ENCODE results near the gene RNF31. TPM values are rescaled to one million over a fixed set of nuclear protein-coding genes. Genes with fewer than 3 reads are reported as not detected.

The RNF31 gene
- total and polyA plus RNA-seq, 2 of the 13 experiments (the other 11 are each of a cell fraction or from before 2014, with no cell fraction given): 48.2 to 86.8 TPM

DNA sequence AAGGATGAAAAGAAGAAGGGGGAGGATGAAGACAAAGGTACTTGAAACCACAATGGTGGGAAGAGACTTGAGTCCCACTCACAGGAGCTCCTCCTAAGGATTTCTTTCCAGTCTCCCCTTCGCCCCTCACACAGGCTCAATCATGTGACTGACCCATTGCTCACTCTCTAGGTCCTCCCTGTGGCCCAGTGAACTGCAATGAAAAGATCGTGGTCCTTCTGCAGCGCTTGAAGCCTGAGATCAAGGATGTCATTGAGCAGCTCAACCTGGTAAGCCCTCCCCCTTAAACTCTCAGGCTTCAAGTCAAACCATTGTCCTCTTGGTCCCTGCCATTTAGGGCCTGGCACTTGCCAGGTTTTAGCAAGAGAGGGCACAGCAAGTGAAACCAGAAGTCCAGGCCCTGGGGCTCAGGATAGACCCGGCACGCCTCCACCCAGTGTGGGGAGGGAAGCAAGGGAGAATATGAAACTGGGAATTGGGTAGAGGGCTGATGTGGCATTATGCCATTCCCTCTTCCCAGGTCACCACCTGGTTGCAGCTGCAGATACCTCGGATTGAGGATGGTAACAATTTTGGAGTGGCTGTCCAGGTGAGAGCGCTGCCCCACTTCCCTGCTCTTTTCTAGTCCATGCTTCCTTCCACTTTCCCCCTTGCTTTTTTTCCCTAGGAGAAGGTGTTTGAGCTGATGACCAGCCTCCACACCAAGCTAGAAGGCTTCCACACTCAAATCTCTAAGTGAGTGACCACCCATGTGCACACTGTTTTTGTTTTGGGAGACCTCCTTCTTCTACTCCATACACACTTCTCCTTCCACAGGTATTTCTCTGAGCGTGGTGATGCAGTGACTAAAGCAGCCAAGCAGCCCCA, 9.5 kb upstream of the RNF31 start (continued):
- TF ChIP-seq, protein P1, sequence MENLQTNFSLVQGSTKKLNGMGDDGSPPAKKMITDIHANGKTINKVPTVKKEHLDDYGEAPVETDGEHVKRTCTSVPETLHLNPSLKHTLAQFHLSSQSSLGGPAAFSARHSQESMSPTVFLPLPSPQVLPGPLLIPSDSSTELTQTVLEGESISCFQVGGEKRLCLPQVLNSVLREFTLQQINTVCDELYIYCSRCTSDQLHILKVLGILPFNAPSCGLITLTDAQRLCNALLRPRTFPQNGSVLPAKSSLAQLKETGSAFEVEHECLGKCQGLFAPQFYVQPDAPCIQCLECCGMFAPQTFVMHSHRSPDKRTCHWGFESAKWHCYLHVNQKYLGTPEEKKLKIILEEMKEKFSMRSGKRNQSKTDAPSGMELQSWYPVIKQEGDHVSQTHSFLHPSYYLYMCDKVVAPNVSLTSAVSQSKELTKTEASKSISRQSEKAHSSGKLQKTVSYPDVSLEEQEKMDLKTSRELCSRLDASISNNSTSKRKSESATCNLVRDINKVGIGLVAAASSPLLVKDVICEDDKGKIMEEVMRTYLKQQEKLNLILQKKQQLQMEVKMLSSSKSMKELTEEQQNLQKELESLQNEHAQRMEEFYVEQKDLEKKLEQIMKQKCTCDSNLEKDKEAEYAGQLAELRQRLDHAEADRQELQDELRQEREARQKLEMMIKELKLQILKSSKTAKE (CRISPR knock-in tag; IDR thresholded peaks at IDR 0.05; ENCODE audit: borderline replicate concordance): no peak
- no peak for TF ChIP-seq PHB2 (IDR thresholded peaks at IDR 0.05; ENCODE audit: partially characterized antibody)
- TF ChIP-seq MED1 (CRISPR knock-in tag; IDR thresholded peaks at IDR 0.05): 0 out of 2 replicates have a peak, but pooled peaks have one; percentile 7
- TF ChIP-seq ZNF335 (CRISPR knock-in tag; IDR thresholded peaks at IDR 0.05): no peak
- peak; percentile 31 for TF ChIP-seq POLR2G (IDR thresholded peaks at IDR 0.05; ENCODE audit: low read depth, low read length)
- TF ChIP-seq ZNF607 (CRISPR knock-in tag; IDR thresholded peaks at IDR 0.05; ENCODE audit: borderline replicate concordance): no peak
- 0 out of 2 replicates have a peak, but pooled peaks have one; percentile 20 for TF ChIP-seq ZNF451 (CRISPR knock-in tag; IDR thresholded peaks at IDR 0.05)
- TF ChIP-seq NCOR1 (IDR thresholded peaks at IDR 0.05; ENCODE audit: borderline replicate concordance, low read length): no peak
- no peak for TF ChIP-seq ZMYM3 (CRISPR knock-in tag; IDR thresholded peaks at IDR 0.05)
- TF ChIP-seq ZNF724P (CRISPR knock-in tag; IDR thresholded peaks at IDR 0.05; ENCODE audit: borderline replicate concordance): no peak
- TF ChIP-seq ZNF263 (CRISPR knock-in tag; IDR thresholded peaks at IDR 0.05): 0 out of 2 replicates have a peak, but pooled peaks have one; percentile 30
- TF ChIP-seq ZNF772 (CRISPR knock-in tag; IDR thresholded peaks at IDR 0.05): no peak
- no peak for TF ChIP-seq ZNF44 (CRISPR knock-in tag; IDR thresholded peaks at IDR 0.05)
- TF ChIP-seq, protein P2, sequence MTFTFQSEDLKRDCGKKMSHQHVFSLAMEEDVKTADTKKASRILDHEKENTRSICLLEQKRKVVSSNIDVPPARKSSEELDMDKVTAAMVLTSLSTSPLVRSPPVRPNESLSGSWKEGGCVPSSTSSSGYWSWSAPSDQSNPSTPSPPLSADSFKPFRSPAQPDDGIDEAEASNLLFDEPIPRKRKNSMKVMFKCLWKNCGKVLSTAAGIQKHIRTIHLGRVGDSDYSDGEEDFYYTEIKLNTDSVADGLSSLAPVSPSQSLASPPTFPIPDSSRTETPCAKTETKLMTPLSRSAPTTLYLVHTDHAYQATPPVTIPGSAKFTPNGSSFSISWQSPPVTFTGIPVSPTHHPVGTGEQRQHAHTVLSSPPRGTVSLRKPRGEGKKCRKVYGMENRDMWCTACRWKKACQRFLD (CRISPR knock-in tag; IDR thresholded peaks at IDR 0.05; ENCODE audit: borderline replicate concordance): no peak
- no peak for TF ChIP-seq PHF5A (CRISPR knock-in tag; IDR thresholded peaks at IDR 0.05; ENCODE audit: low read depth, unreplicated experiment)
- TF ChIP-seq ZNF83 (CRISPR knock-in tag; IDR thresholded peaks at IDR 0.05; ENCODE audit: borderline replicate concordance): no peak
- no peak for TF ChIP-seq JARID2 (CRISPR knock-in tag; IDR thresholded peaks at IDR 0.05; ENCODE audit: insufficient replicate concordance)
- TF ChIP-seq, protein P3, sequence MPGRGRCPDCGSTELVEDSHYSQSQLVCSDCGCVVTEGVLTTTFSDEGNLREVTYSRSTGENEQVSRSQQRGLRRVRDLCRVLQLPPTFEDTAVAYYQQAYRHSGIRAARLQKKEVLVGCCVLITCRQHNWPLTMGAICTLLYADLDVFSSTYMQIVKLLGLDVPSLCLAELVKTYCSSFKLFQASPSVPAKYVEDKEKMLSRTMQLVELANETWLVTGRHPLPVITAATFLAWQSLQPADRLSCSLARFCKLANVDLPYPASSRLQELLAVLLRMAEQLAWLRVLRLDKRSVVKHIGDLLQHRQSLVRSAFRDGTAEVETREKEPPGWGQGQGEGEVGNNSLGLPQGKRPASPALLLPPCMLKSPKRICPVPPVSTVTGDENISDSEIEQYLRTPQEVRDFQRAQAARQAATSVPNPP (CRISPR knock-in tag; IDR thresholded peaks at IDR 0.05): no peak
- TF ChIP-seq KDM3A (CRISPR knock-in tag; IDR thresholded peaks at IDR 0.05; ENCODE audit: low read depth): 0 out of 2 replicates have a peak, but pooled peaks have one; percentile 4
- no peak for TF ChIP-seq FOXP4 (CRISPR knock-in tag; IDR thresholded peaks at IDR 0.05)
- TF ChIP-seq PHF8 (CRISPR knock-in tag; IDR thresholded peaks at IDR 0.05): no peak
- no peak for TF ChIP-seq LCORL (IDR thresholded peaks at IDR 0.05)
- TF ChIP-seq LCORL (CRISPR knock-in tag; IDR thresholded peaks at IDR 0.05): no peak
- TF ChIP-seq ZNF260 (CRISPR knock-in tag; IDR thresholded peaks at IDR 0.05; ENCODE audit: borderline replicate concordance, low read depth): no peak

Data from HepG2 (cell line).